HS-5 (cell line): ENCODE measurements around the gene CDC42SE1.

Experiments used
- DNase-seq: peaks from one replicate; pipeline ENCODE4 v3.0.0-alpha.2; 2012; ENCODE audit warnings: low read depth

CDC42SE1 gene

GRCh38 chr1:151008244-151009205 lies 50.9 kb downstream of the CDC42SE1 start, which contains the start of gene PRUNE1:
PRUNE1 (plus strand) TSS chr1:151008449; CDS start chr1:151008633, 184 bp downstream.
- peak; percentile 83 for DNase-seq

GRCh38 chr1:151007853-151008243 lies 51.6 kb downstream of the CDC42SE1 start:
- DNase-seq, result no peak

GRCh38 chr1:151006327-151007052 lies 52.9 kb downstream of the CDC42SE1 start, which contains the start of gene MINDY1:
MINDY1 (minus strand) TSS chr1:151006902; CDS start chr1:151002617, 4,285 bp downstream.
- DNase-seq, result peak; percentile 49

GRCh38 chr1:151005729-151006319 lies 53.6 kb downstream of the CDC42SE1 start:
- DNase-seq, result no peak

GRCh38 chr1:151003180-151003579 lies 56.2 kb downstream of the CDC42SE1 start:
- no peak for DNase-seq

GRCh38 chr1:151002611-151003010 lies 56.8 kb downstream of the CDC42SE1 start:
- DNase-seq, result no peak

- DNase-seq, result no peak
Measured at GRCh38 chr1:151002051-151002450, 57.4 kb downstream of the CDC42SE1 start.

GRCh38 chr1:151001602-151002001 lies 57.8 kb downstream of the CDC42SE1 start:
- no peak for DNase-seq
